Muscle layer of duodenum (tissue), 2 donors: ENCODE measurements around the gene EGF.
"Not testable (repeated sequence)": the region's sequence is repeated elsewhere in the genome, so short reads cannot be mapped to it uniquely, and the experiment has no call there.

Source experiments
- H3K27ac ChIP-seq: one replicate; pipeline ENCODE4 v1.7.0; 2013; ENCODE audit warnings: mild to moderate bottlenecking, low read length
- H3K27me3 ChIP-seq: one replicate; pipeline ENCODE4 v1.7.0; 2013; ENCODE audit warnings: low read depth, mild to moderate bottlenecking, control low read depth, low read length
- H3K36me3 ChIP-seq, 2 donors: one replicate each; pipeline ENCODE4 v1.7.0; 2013; ENCODE audit warnings: low read length in 2 of 2, control low read depth in 1 of 2, mild to moderate bottlenecking in 1 of 2; ENCODE audit not compliant: insufficient read depth in 2 of 2, control insufficient read depth in 1 of 2
- H3K4me1 ChIP-seq, 2 donors: one replicate each; pipeline ENCODE4 v1.7.0; 2013; ENCODE audit warnings: low read length in 2 of 2, mild to moderate bottlenecking in 2 of 2, control low read depth in 1 of 2, moderate library complexity in 1 of 2; ENCODE audit not compliant: insufficient read depth in 2 of 2, control insufficient read depth in 1 of 2
- H3K4me3 ChIP-seq, 2 donors: one replicate each; pipeline ENCODE4 v1.7.0; 2013; ENCODE audit warnings: low read length in 2 of 2, low read depth in 1 of 2, mild to moderate bottlenecking in 1 of 2
- H3K9me3 ChIP-seq, 2 donors: one replicate each; pipeline ENCODE4 v1.7.0; 2013; ENCODE audit warnings: low read length in 2 of 2, control low read depth in 1 of 2, mild to moderate bottlenecking in 1 of 2; ENCODE audit not compliant: control insufficient read depth in 1 of 2
- donor health status: healthy.

EGF gene

GRCh38 chr4:109945056-109945455 lies 32.4 kb downstream of the EGF start:
- Histone ChIP-seq H3K4me3 (no peak overlapping the region), H3K36me3 (no peaks in the 10 kb centered on the region), H3K9me3 (no peaks in the 10 kb centered on the region), H3K27me3 (no peaks in the 10 kb centered on the region), H3K4me1 (no peaks in the 10 kb centered on the region), H3K27ac (no peak overlapping the region)

- Histone ChIP-seq H3K9me3 (no peaks in the 10 kb centered on the region), H3K36me3 (no peaks in the 10 kb centered on the region), H3K4me1 (no peaks in the 10 kb centered on the region), H3K27ac (no peak overlapping the region), H3K27me3 (no peaks in the 10 kb centered on the region), H3K4me3 (no peak overlapping the region)
Observed at GRCh38 chr4:109946120-109946519, 33.4 kb downstream of the EGF start.

- Histone ChIP-seq H3K4me3 (no peak overlapping the region), H3K4me1 (no peaks in the 10 kb centered on the region), H3K27me3 (no peaks in the 10 kb centered on the region), H3K9me3 (no peaks in the 10 kb centered on the region), H3K27ac (no peak overlapping the region), H3K36me3 (no peaks in the 10 kb centered on the region)
Observed at GRCh38 chr4:109947457-109947856, 34.8 kb downstream of the EGF start.

- no peaks in the 10 kb centered on the region for H3K9me3 ChIP-seq
- H3K4me1 ChIP-seq, result no peaks in the 10 kb centered on the region
- no peak overlapping the region for H3K27ac ChIP-seq
- H3K4me3 ChIP-seq, result no peak overlapping the region
- H3K36me3 ChIP-seq, result no peaks in the 10 kb centered on the region
- no peaks in the 10 kb centered on the region for H3K27me3 ChIP-seq
Observed at GRCh38 chr4:109947918-109948317, 35.2 kb downstream of the EGF start.

- not testable (repeated sequence) for H3K4me1 ChIP-seq, H3K4me3 ChIP-seq, H3K9me3 ChIP-seq, H3K27ac ChIP-seq, H3K36me3 ChIP-seq, H3K27me3 ChIP-seq
Observed at GRCh38 chr4:109949099-109949718, 36.5 kb downstream of the EGF start.

- Histone ChIP-seq H3K36me3 (no peaks in the 10 kb centered on the region), H3K4me1 (no peaks in the 10 kb centered on the region), H3K9me3 (no peaks in the 10 kb centered on the region), H3K27ac (no peak overlapping the region), H3K27me3 (no peaks in the 10 kb centered on the region), H3K4me3 (no peak overlapping the region)
Observed at GRCh38 chr4:109952612-109953011, 39.9 kb downstream of the EGF start.

GRCh38 chr4:109953556-109953955 lies 40.9 kb downstream of the EGF start:
- Histone ChIP-seq H3K4me3 (no peak overlapping the region), H3K36me3 (no peaks in the 10 kb centered on the region), H3K27ac (no peak overlapping the region), H3K9me3 (no peaks in the 10 kb centered on the region), H3K27me3 (no peaks in the 10 kb centered on the region), H3K4me1 (no peaks in the 10 kb centered on the region)

- H3K4me1 ChIP-seq, result no peaks in the 10 kb centered on the region
- no peaks in the 10 kb centered on the region for H3K36me3 ChIP-seq
- H3K27ac ChIP-seq, result no peak overlapping the region
- no peaks in the 10 kb centered on the region for H3K27me3 ChIP-seq
- H3K4me3 ChIP-seq, result no peak overlapping the region
- H3K9me3 ChIP-seq, result no peaks in the 10 kb centered on the region
Observed at GRCh38 chr4:109955146-109955545, 42.5 kb downstream of the EGF start.

GRCh38 chr4:109957227-109957626 lies 44.5 kb downstream of the EGF start:
- Histone ChIP-seq H3K4me1 (no peaks in the 10 kb centered on the region), H3K27me3 (no peaks in the 10 kb centered on the region), H3K4me3 (no peak overlapping the region), H3K9me3 (no peaks in the 10 kb centered on the region), H3K36me3 (no peaks in the 10 kb centered on the region), H3K27ac (no peak overlapping the region)

GRCh38 chr4:109959195-109959594 lies 46.5 kb downstream of the EGF start:
- no peak overlapping the region for H3K4me3 ChIP-seq
- no peaks in the 10 kb centered on the region for H3K36me3 ChIP-seq
- no peaks in the 10 kb centered on the region for H3K27me3 ChIP-seq
- no peaks in the 10 kb centered on the region for H3K9me3 ChIP-seq
- no peak overlapping the region for H3K27ac ChIP-seq
- H3K4me1 ChIP-seq, result no peaks in the 10 kb centered on the region

GRCh38 chr4:109962401-109962800 lies 49.7 kb downstream of the EGF start:
- no peaks in the 10 kb centered on the region for H3K36me3 ChIP-seq
- no peaks in the 10 kb centered on the region for H3K4me1 ChIP-seq
- H3K9me3 ChIP-seq, result no peaks in the 10 kb centered on the region
- no peak overlapping the region for H3K27ac ChIP-seq
- H3K4me3 ChIP-seq, result no peak overlapping the region
- H3K27me3 ChIP-seq, result no peaks in the 10 kb centered on the region

- Histone ChIP-seq H3K27me3 (no peaks in the 10 kb centered on the region), H3K4me1 (no peaks in the 10 kb centered on the region), H3K4me3 (no peak overlapping the region), H3K27ac (no peak overlapping the region), H3K36me3 (no peaks in the 10 kb centered on the region), H3K9me3 (no peaks in the 10 kb centered on the region)
Observed at GRCh38 chr4:109966891-109967481, 54.3 kb downstream of the EGF start.
